Skin of body (tissue), 2 donors: ENCODE data around the gene GLDN. TPM values are rescaled to one million over a fixed set of nuclear protein-coding genes. Genes with fewer than 3 reads are reported as not detected.
"Not testable (repeated sequence)": the region's sequence is repeated elsewhere in the genome, so short reads cannot be mapped to it uniquely, and the experiment has no call there.

Experiments used
- DNase-seq: peaks from one replicate; lab custom pipeline; 2025; lab: John Stamatoyannopoulos, UW
- total RNA-seq: library from RNA; depleted of rRNA; stranded (reverse); fragments of >200 nt; gene quantifications from one replicate; pipeline ENCODE4 v1.2.3, GENCODE V29; 2014

GLDN gene
- total RNA-seq, 1 donor from 2014 or later, result 14.4 TPM

GRCh38 chr15:51386960-51387698 is 45.7 kb downstream of the GLDN start:
- no peak for DNase-seq

GRCh38 chr15:51387699-51388041 is 46.2 kb downstream of the GLDN start:
- no peak for DNase-seq

GRCh38 chr15:51388726-51389125 is 47.3 kb downstream of the GLDN start:
- no peak for DNase-seq

- DNase-seq, result no peak
Measured at GRCh38 chr15:51390241-51390965, 48.9 kb downstream of the GLDN start.

- no peak for DNase-seq
Measured at GRCh38 chr15:51390966-51391422, 49.5 kb downstream of the GLDN start.

GRCh38 chr15:51396921-51397320 is 55.5 kb downstream of the GLDN start:
- no peak for DNase-seq

- DNase-seq, result no peak
Measured at GRCh38 chr15:51398626-51399025, 57.2 kb downstream of the GLDN start.

GRCh38 chr15:51401051-51401780 is 59.8 kb downstream of the GLDN start:
- no peak for DNase-seq

GRCh38 chr15:51401872-51402517 is 60.5 kb downstream of the GLDN start:
- DNase-seq, result no peak

- no peak for DNase-seq
Measured at GRCh38 chr15:51403072-51403878, 61.8 kb downstream of the GLDN start.

GRCh38 chr15:51403946-51404695 is 62.7 kb downstream of the GLDN start:
- no peak for DNase-seq

- DNase-seq, result no peak
Measured at GRCh38 chr15:51405693-51406523, 64.5 kb downstream of the GLDN start.

GRCh38 chr15:51414256-51414860 is 72.9 kb downstream of the GLDN start:
- DNase-seq, result no peak

- no peak for DNase-seq
Measured at GRCh38 chr15:51416129-51416528, 74.7 kb downstream of the GLDN start.

- DNase-seq, result not testable (repeated sequence)
Measured at GRCh38 chr15:51423040-51423439, 81.6 kb downstream of the GLDN start.

- DNase-seq, result no peak
Measured at GRCh38 chr15:51424780-51425179, 83.3 kb downstream of the GLDN start.

- no peak for DNase-seq
Measured at GRCh38 chr15:51425517-51426040, 84.1 kb downstream of the GLDN start.

- no peak for DNase-seq
Measured at GRCh38 chr15:51438526-51438925, 97.1 kb downstream of the GLDN start.
